ENCODE results near the gene PAPPA.

GRCh38 chr9:116409638-116410037 is 256.0 kb downstream of the PAPPA start:
- TF ChIP-seq POLR2A (IDR thresholded peaks at IDR 0.05) (no peak), CTCF (IDR thresholded peaks at IDR 0.05) (no peak)

Data from adrenal gland (tissue), 5 donors.